Measurements from ENCODE around the gene LCN12. TPM values are rescaled to one million over a fixed set of nuclear protein-coding genes. Genes with fewer than 3 reads are reported as not detected.

LCN12 gene
- total RNA-seq, 1 donor from 2014 or later = not detected

DNA sequence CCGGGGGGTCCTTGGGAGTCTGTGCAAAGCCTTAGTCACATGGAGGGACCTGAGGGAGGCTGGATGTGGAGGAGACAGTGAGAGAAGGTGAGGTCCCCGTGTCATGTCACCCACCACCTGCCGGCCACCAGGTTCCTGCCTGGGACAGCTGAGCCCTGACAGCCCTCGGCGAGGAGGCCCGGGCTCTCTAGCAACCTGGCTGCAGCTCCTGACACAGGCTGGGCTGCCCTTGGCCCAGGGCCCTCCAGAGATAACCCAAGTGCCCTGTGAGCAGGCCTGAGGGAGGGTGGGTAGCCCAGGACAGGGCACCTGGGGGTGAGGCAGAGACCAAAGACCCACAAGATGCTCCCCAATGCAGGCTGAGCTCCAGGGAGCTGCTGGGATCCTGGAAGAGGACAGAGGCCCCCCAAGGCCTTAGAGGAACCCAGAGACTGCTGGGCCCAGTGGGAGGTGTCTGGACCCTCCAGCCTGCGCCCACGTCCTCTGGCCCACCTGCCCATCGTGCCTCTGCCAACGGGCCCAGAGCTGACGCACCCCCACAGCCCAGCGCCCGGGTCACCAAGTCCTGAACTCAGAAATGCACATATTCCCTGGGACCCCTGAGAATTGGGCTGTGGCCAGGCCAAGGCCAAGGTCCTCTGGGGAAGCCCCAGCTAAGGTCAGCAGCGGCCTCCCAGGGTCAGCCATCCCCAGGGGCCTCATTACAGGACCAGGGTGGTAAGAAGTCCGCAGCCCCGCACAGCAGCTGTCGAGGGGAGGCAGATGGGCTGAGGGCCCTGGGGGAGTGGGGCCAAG, 16.5 kb downstream of the LCN12 start:
- H3K9me3 ChIP-seq (ENCODE audit: insufficient read depth, low read depth, low read length) = no peaks in the 10 kb centered on the region
- H3K27ac Mint-ChIP-seq (ENCODE audit: unreplicated experiment) = no peak overlapping the region
- H3K4me1 Mint-ChIP-seq (ENCODE audit: low read depth, unreplicated experiment) = no peaks in the 10 kb centered on the region
- H2AFZ ChIP-seq (ENCODE audit: low read depth, low read length) = no peak overlapping the region
- no peaks in the 10 kb centered on the region for H3K27me3 ChIP-seq (ENCODE audit: insufficient read depth, low read length)
- no peaks in the 10 kb centered on the region for H3K36me3 ChIP-seq (ENCODE audit: insufficient read depth, low read length)
- H3K4me3 Mint-ChIP-seq (ENCODE audit: unreplicated experiment) = no peak overlapping the region
- TF ChIP-seq EZH2 (IDR thresholded peaks at IDR 0.05; ENCODE audit: insufficient read depth, low read length) = no peak
- TF ChIP-seq, protein P1, sequence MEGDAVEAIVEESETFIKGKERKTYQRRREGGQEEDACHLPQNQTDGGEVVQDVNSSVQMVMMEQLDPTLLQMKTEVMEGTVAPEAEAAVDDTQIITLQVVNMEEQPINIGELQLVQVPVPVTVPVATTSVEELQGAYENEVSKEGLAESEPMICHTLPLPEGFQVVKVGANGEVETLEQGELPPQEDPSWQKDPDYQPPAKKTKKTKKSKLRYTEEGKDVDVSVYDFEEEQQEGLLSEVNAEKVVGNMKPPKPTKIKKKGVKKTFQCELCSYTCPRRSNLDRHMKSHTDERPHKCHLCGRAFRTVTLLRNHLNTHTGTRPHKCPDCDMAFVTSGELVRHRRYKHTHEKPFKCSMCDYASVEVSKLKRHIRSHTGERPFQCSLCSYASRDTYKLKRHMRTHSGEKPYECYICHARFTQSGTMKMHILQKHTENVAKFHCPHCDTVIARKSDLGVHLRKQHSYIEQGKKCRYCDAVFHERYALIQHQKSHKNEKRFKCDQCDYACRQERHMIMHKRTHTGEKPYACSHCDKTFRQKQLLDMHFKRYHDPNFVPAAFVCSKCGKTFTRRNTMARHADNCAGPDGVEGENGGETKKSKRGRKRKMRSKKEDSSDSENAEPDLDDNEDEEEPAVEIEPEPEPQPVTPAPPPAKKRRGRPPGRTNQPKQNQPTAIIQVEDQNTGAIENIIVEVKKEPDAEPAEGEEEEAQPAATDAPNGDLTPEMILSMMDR (IDR thresholded peaks at IDR 0.05; ENCODE audit: insufficient read depth, low read depth, low read length) = no peak
- no peak overlapping the region for H3K4me2 ChIP-seq (ENCODE audit: low read length)
- H3K27ac ChIP-seq (ENCODE audit: low read depth, low read length) = no peak overlapping the region
- no peak for FAIRE-seq
- no peaks in the 10 kb centered on the region for H4K20me1 ChIP-seq (ENCODE audit: insufficient read depth, low read length)
- no peak overlapping the region for H3K4me3 ChIP-seq (ENCODE audit: insufficient read depth, low read depth, low read length)
- H3K4me1 ChIP-seq (ENCODE audit: insufficient read depth, low read length) = peaks cover 4% of the 10 kb centered on the region
- H3K27me3 Mint-ChIP-seq (ENCODE audit: low read depth, unreplicated experiment) = peaks cover 9% of the 10 kb centered on the region
- H3K9me3 Mint-ChIP-seq (ENCODE audit: unreplicated experiment) = no peaks in the 10 kb centered on the region
- H3K79me2 ChIP-seq (ENCODE audit: insufficient read depth, low read length) = no peaks in the 10 kb centered on the region
- no peak overlapping the region for H3K9ac ChIP-seq (ENCODE audit: low read length)
- H3K36me3 Mint-ChIP-seq (ENCODE audit: low read depth, unreplicated experiment) = no peaks in the 10 kb centered on the region
- DNase-seq (ENCODE audit: low read depth) = no peak

- Mint-ChIP-seq H3K4me3 (ENCODE audit: unreplicated experiment) (no peak overlapping the region), H3K9me3 (ENCODE audit: unreplicated experiment) (no peaks in the 10 kb centered on the region), H3K4me1 (ENCODE audit: low read depth, unreplicated experiment) (no peaks in the 10 kb centered on the region), H3K27ac (ENCODE audit: unreplicated experiment) (no peak overlapping the region), H3K36me3 (ENCODE audit: low read depth, unreplicated experiment) (no peaks in the 10 kb centered on the region), H3K27me3 (ENCODE audit: low read depth, unreplicated experiment) (peaks cover 9% of the 10 kb centered on the region)
- H3K9ac ChIP-seq (ENCODE audit: low read length) = no peak overlapping the region
- no peaks in the 10 kb centered on the region for H4K20me1 ChIP-seq (ENCODE audit: insufficient read depth, low read length)
- H3K4me2 ChIP-seq (ENCODE audit: low read length) = no peak overlapping the region
- H3K27ac ChIP-seq (ENCODE audit: low read depth, low read length) = no peak overlapping the region
- no peak overlapping the region for H3K4me3 ChIP-seq (ENCODE audit: insufficient read depth, low read depth, low read length)
- no peaks in the 10 kb centered on the region for H3K9me3 ChIP-seq (ENCODE audit: insufficient read depth, low read depth, low read length)
- DNase-seq (ENCODE audit: low read depth) (no peak), FAIRE-seq (no peak)
- no peak for TF ChIP-seq EZH2 (IDR thresholded peaks at IDR 0.05; ENCODE audit: insufficient read depth, low read length)
- TF ChIP-seq, protein P1 (IDR thresholded peaks at IDR 0.05; ENCODE audit: insufficient read depth, low read depth, low read length) = no peak
- no peak overlapping the region for H2AFZ ChIP-seq (ENCODE audit: low read depth, low read length)
- H3K27me3 ChIP-seq (ENCODE audit: insufficient read depth, low read length) = no peaks in the 10 kb centered on the region
- H3K4me1 ChIP-seq (ENCODE audit: insufficient read depth, low read length) = peaks cover 4% of the 10 kb centered on the region
- no peaks in the 10 kb centered on the region for H3K36me3 ChIP-seq (ENCODE audit: insufficient read depth, low read length)
- no peaks in the 10 kb centered on the region for H3K79me2 ChIP-seq (ENCODE audit: insufficient read depth, low read length)
Measured at GRCh38 chr9:136969150-136969549, 17.1 kb downstream of the LCN12 start.

DNA sequence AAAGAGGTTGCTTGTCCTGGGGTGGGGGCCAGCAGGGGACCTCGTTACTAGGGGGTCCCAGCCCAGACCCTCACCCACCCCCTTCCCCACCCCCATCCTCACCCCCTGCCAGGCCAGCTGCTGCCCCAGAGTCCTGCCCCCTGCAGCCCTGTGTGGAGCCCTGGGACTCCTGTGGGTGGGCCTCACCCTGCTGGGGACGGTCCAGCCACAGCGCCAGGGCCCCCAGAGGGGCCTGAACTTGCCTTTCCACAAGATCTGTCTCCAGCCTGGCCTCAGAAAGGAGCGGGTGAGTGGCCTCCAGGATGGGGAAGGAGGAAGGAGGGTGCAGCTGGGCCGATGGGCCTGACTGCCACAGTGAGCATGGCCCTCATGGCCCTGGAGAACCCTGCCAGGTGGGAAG, 17.7 kb downstream of the LCN12 start:
- H3K4me1 Mint-ChIP-seq (ENCODE audit: low read depth, unreplicated experiment) = no peaks in the 10 kb centered on the region
- Histone ChIP-seq H3K4me1 (ENCODE audit: insufficient read depth, low read length) (peaks cover 4% of the 10 kb centered on the region), H2AFZ (ENCODE audit: low read depth, low read length) (no peak overlapping the region), H3K79me2 (ENCODE audit: insufficient read depth, low read length) (no peaks in the 10 kb centered on the region), H3K27ac (ENCODE audit: low read depth, low read length) (no peak overlapping the region), H3K9ac (ENCODE audit: low read length) (no peak overlapping the region), H3K36me3 (ENCODE audit: insufficient read depth, low read length) (no peaks in the 10 kb centered on the region), H3K27me3 (ENCODE audit: insufficient read depth, low read length) (no peaks in the 10 kb centered on the region), H3K4me2 (ENCODE audit: low read length) (no peak overlapping the region), H3K9me3 (ENCODE audit: insufficient read depth, low read depth, low read length) (no peaks in the 10 kb centered on the region), H3K4me3 (ENCODE audit: insufficient read depth, low read depth, low read length) (no peak overlapping the region), H4K20me1 (ENCODE audit: insufficient read depth, low read length) (no peaks in the 10 kb centered on the region)
- DNase-seq (ENCODE audit: low read depth) = no peak
- H3K27me3 Mint-ChIP-seq (ENCODE audit: low read depth, unreplicated experiment) = peaks cover 7% of the 10 kb centered on the region
- H3K27ac Mint-ChIP-seq (ENCODE audit: unreplicated experiment) = no peak overlapping the region
- TF ChIP-seq, protein P1 (IDR thresholded peaks at IDR 0.05; ENCODE audit: insufficient read depth, low read depth, low read length) = no peak
- no peak for TF ChIP-seq EZH2 (IDR thresholded peaks at IDR 0.05; ENCODE audit: insufficient read depth, low read length)
- no peak for FAIRE-seq
- no peaks in the 10 kb centered on the region for H3K9me3 Mint-ChIP-seq (ENCODE audit: unreplicated experiment)
- no peaks in the 10 kb centered on the region for H3K36me3 Mint-ChIP-seq (ENCODE audit: low read depth, unreplicated experiment)
- no peak overlapping the region for H3K4me3 Mint-ChIP-seq (ENCODE audit: unreplicated experiment)

All from astrocyte (in vitro differentiated cells and primary cell).